ENCODE results near the gene AGAP1.

- TF ChIP-seq POLR2A (IDR thresholded peaks at IDR 0.05; ENCODE audit: low read depth, low read length) (no peak), CTCF (IDR thresholded peaks at IDR 0.05; ENCODE audit: extremely low read depth in 1 of 2, insufficient read depth in 1 of 2, low read depth in 1 of 2, low read length in 2 of 2) (no peak), POLR2AphosphoS5 (IDR thresholded peaks at IDR 0.05; ENCODE audit: insufficient read depth, low read depth, low read length) (no peak), EZH2 (IDR thresholded peaks at IDR 0.05; ENCODE audit: borderline replicate concordance, low read depth, low read length, severe bottlenecking) (no peak), JUN (IDR thresholded peaks at IDR 0.05; ENCODE audit: borderline replicate concordance, insufficient read depth, insufficient read length, low read depth) (no peak), FOS (IDR thresholded peaks at IDR 0.05; ENCODE audit: borderline replicate concordance, insufficient read depth, low read length) (no peak)
- TF ChIP-seq, protein P1, sequence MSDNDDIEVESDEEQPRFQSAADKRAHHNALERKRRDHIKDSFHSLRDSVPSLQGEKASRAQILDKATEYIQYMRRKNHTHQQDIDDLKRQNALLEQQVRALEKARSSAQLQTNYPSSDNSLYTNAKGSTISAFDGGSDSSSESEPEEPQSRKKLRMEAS (IDR thresholded peaks at IDR 0.05; ENCODE audit: insufficient read depth, insufficient read length): no peak
Observed at GRCh38 chr2:235554936-235555335, 61.1 kb downstream of the AGAP1 start.

All from endothelial cell of umbilical vein (primary cell).